ENCODE measurements around the gene CLIC5.

GRCh38 chr6:45870531-45870930, 145.1 kb downstream of the CLIC5 start:
- TF ChIP-seq CTCF (IDR thresholded peaks at IDR 0.05): no peak
- no peak for TF ChIP-seq POLR2A (IDR thresholded peaks at IDR 0.05)
- no peak for TF ChIP-seq POLR2AphosphoS5 (IDR thresholded peaks at IDR 0.05)

Measured in gastroesophageal sphincter (tissue), 3 donors.